ENCODE measurements around the gene YPEL3. TPM values are rescaled to one million over a fixed set of nuclear protein-coding genes. Genes with fewer than 3 reads are reported as not detected.

YPEL3 gene
- total RNA-seq (10 to 100 TPM; 56.2 to 69.0 TPM), polyA plus RNA-seq (100 to 1,000 TPM; 118 to 208 TPM)
- long read RNA-seq, donor 1, transcript YPEL3-202 (4 exons, 1,588 nt) = minor isoform, 10 of 54 reads
- long read RNA-seq, donor 1, transcript YPEL3-201 (5 exons, 935 nt) = major isoform, 34 of 54 reads
- long read RNA-seq, donor 1, partial matches to known transcripts = 0 of 54 reads
- long read RNA-seq, donor 1, other reads (novel, unspliced or antisense) = 0 of 54 reads
- long read RNA-seq, donor 2, transcript YPEL3-201 (5 exons, 935 nt) = major isoform, 11 of 13 reads
- long read RNA-seq, donor 2, partial matches to known transcripts = 0 of 13 reads
- long read RNA-seq, donor 2, other reads (novel, unspliced or antisense) = 0 of 13 reads
- long read RNA-seq, donor 3, transcript YPEL3-202 (4 exons, 1,588 nt) = minor isoform, 6 of 23 reads
- long read RNA-seq, donor 3, transcript YPEL3-211 (2 exons, 1,739 nt) = minor isoform, 5 of 23 reads
- long read RNA-seq, donor 3, transcript YPEL3-201 (5 exons, 935 nt) = major isoform, 10 of 23 reads
- long read RNA-seq, donor 3, partial matches to known transcripts = 0 of 23 reads
- long read RNA-seq, donor 3, other reads (novel, unspliced or antisense) = 0 of 23 reads
- long read RNA-seq, donor 4, transcript YPEL3-201 (5 exons, 935 nt) = major isoform, 10 of 12 reads
- long read RNA-seq, donor 4, partial matches to known transcripts = 0 of 12 reads
- long read RNA-seq, donor 4, other reads (novel, unspliced or antisense) = 0 of 12 reads
- long read RNA-seq, donor 5, transcript YPEL3-202 (4 exons, 1,588 nt) = minor isoform, 6 of 58 reads
- long read RNA-seq, donor 5, transcript YPEL3-201 (5 exons, 935 nt) = major isoform, 20 of 58 reads
- long read RNA-seq, donor 5, transcript YPEL3-210 (5 exons, 371 nt) = minor isoform, 6 of 58 reads
- long read RNA-seq, donor 5, partial matches to known transcripts = 22 of 58 reads
- long read RNA-seq, donor 5, other reads (novel, unspliced or antisense) = 0 of 58 reads

- TF ChIP-seq, protein P1, sequence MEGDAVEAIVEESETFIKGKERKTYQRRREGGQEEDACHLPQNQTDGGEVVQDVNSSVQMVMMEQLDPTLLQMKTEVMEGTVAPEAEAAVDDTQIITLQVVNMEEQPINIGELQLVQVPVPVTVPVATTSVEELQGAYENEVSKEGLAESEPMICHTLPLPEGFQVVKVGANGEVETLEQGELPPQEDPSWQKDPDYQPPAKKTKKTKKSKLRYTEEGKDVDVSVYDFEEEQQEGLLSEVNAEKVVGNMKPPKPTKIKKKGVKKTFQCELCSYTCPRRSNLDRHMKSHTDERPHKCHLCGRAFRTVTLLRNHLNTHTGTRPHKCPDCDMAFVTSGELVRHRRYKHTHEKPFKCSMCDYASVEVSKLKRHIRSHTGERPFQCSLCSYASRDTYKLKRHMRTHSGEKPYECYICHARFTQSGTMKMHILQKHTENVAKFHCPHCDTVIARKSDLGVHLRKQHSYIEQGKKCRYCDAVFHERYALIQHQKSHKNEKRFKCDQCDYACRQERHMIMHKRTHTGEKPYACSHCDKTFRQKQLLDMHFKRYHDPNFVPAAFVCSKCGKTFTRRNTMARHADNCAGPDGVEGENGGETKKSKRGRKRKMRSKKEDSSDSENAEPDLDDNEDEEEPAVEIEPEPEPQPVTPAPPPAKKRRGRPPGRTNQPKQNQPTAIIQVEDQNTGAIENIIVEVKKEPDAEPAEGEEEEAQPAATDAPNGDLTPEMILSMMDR (IDR thresholded peaks at IDR 0.05; ENCODE audit: control extremely low read depth, extremely low read depth) = no peak
- 10 to 13% methylated on average over 53 to 77 of the region's 77 CpGs for WGBS, 2 donors
- Histone ChIP-seq H3K27ac (ENCODE audit: low read depth in 1 of 2, low read length in 1 of 2) (peak within 1 kb of the TSS; percentile 86 to 96), H3K4me1 (ENCODE audit: control insufficient read depth in 5 of 5, insufficient read depth in 5 of 5, low read length in 5 of 5) (peaks cover 0 to 34% (median 10%) of the 10 kb centered on the region in 5 donors), H3K4me3 (peak within 1 kb of the TSS; percentile 81), H3K9ac (ENCODE audit: insufficient read depth in 1 of 2, low read length in 2 of 2) (peak within 1 kb of the TSS in 1 of 2 donors; percentile 72), H3K36me3 (ENCODE audit: control insufficient read depth in 4 of 4, insufficient read depth in 4 of 4, low read length in 4 of 4) (peaks cover 0 to 12% (median 10%) of the 10 kb centered on the region in 4 donors), H3K9me3 (ENCODE audit: control insufficient read depth in 4 of 4, insufficient read depth in 3 of 4, low read length in 3 of 4) (peaks cover 0 to 11% (median 3%) of the 10 kb centered on the region in 4 donors), H3K27me3 (ENCODE audit: control insufficient read depth in 3 of 3, insufficient read depth in 3 of 3, low read length in 2 of 3) (no peaks in the 10 kb centered on the region)
- DNase-seq = peak; percentile 89 to 97 (median 95)
- ATAC-seq (ENCODE audit: insufficient read depth, low FRiP score) = peak; percentile 59
These were observed at the start of gene YPEL3 for GRCh38 chr16:30096105-30096861. Gene YPEL3 (minus strand): TSS chr16:30096213. CDS start chr16:30095482, 731 bp downstream.

- TF ChIP-seq, protein P1 (IDR thresholded peaks at IDR 0.05; ENCODE audit: control extremely low read depth, extremely low read depth) = no peak
- DNase-seq = no peak
- ATAC-seq (ENCODE audit: insufficient read depth, low FRiP score) = no peak
- WGBS, 2 donors = 37 to 52% methylated on average over 1 of the region's 1 CpG
- no peak overlapping the region for H3K4me3 ChIP-seq
- no peaks in the 10 kb centered on the region for H3K4me1 ChIP-seq (ENCODE audit: control insufficient read depth in 5 of 5, insufficient read depth in 5 of 5, low read length in 5 of 5)
- no peaks in the 10 kb centered on the region for H3K27me3 ChIP-seq (ENCODE audit: control insufficient read depth in 3 of 3, insufficient read depth in 3 of 3, low read length in 2 of 3)
- H3K36me3 ChIP-seq (ENCODE audit: control insufficient read depth in 4 of 4, insufficient read depth in 4 of 4, low read length in 4 of 4) = no peaks in the 10 kb centered on the region
- no peak overlapping the region for H3K27ac ChIP-seq (ENCODE audit: low read depth in 1 of 2, low read length in 1 of 2)
- H3K9me3 ChIP-seq (ENCODE audit: control insufficient read depth in 4 of 4, insufficient read depth in 3 of 4, low read length in 3 of 4) = no peaks in the 10 kb centered on the region
- no peak overlapping the region for H3K9ac ChIP-seq (ENCODE audit: insufficient read depth in 1 of 2, low read length in 2 of 2)
These were observed 49.6 kb upstream of the YPEL3 start for GRCh38 chr16:30145657-30146056.

- Histone ChIP-seq H3K4me3 (no peak overlapping the region), H3K9me3 (ENCODE audit: control insufficient read depth in 4 of 4, insufficient read depth in 3 of 4, low read length in 3 of 4) (no peaks in the 10 kb centered on the region), H3K27me3 (ENCODE audit: control insufficient read depth in 3 of 3, insufficient read depth in 3 of 3, low read length in 2 of 3) (no peaks in the 10 kb centered on the region), H3K9ac (ENCODE audit: insufficient read depth in 1 of 2, low read length in 2 of 2) (no peak overlapping the region), H3K36me3 (ENCODE audit: control insufficient read depth in 4 of 4, insufficient read depth in 4 of 4, low read length in 4 of 4) (no peaks in the 10 kb centered on the region), H3K27ac (ENCODE audit: low read depth in 1 of 2, low read length in 1 of 2) (no peak overlapping the region), H3K4me1 (ENCODE audit: control insufficient read depth in 5 of 5, insufficient read depth in 5 of 5, low read length in 5 of 5) (no peaks in the 10 kb centered on the region)
- WGBS, 2 donors = 49 to 93% methylated on average over 1 of the region's 1 CpG
- no peak for ATAC-seq (ENCODE audit: insufficient read depth, low FRiP score)
- TF ChIP-seq, protein P1 (IDR thresholded peaks at IDR 0.05; ENCODE audit: control extremely low read depth, extremely low read depth) = no peak
- DNase-seq = no peak
These were observed 48.9 kb upstream of the YPEL3 start for GRCh38 chr16:30144917-30145316.

Data from lung (tissue), 16 donors.